Neural cell (in vitro differentiated cells): ENCODE data around the gene SLC25A29. TPM values are rescaled to one million over a fixed set of nuclear protein-coding genes. Genes with fewer than 3 reads are reported as not detected.

Source experiments
- H2AFZ ChIP-seq: fragments of 200-600, 300-800 bp; sonication (generic), shearing (Covaris generic); 2 replicates; pipeline ENCODE4 v1.6.0; 2014; ENCODE audit warnings: low read depth, mild to moderate bottlenecking, antibody characterized with exemption, low read length, moderate library complexity
- H3F3A ChIP-seq: fragments of 200-600 bp; shearing (Covaris generic); 2 replicates; pipeline ENCODE4 v1.6.1; 2016; ENCODE audit warnings: mild to moderate bottlenecking, moderate library complexity, mixed read lengths, antibody characterized with exemption, low read length; ENCODE audit not compliant: insufficient read depth, poor library complexity, severe bottlenecking
- H3K27ac ChIP-seq: fragments of 200-600, 300-800 bp; sonication (generic), shearing (Covaris generic); 2 replicates; pipeline ENCODE4 v1.5.1; 2014; ENCODE audit warnings: mild to moderate bottlenecking, low read length, moderate library complexity
- H3K27me3 ChIP-seq: fragments of 300-800, 200-600 bp; sonication (generic), shearing (Covaris generic); 2 replicates; pipeline ENCODE4 v1.6.0; 2014; ENCODE audit warnings: mild to moderate bottlenecking, low read depth, low read length, moderate library complexity; ENCODE audit not compliant: insufficient read depth
- H3K36me3 ChIP-seq: fragments of 300-800, 200-600 bp; sonication (generic), shearing (Covaris generic); 2 replicates; pipeline ENCODE4 v1.5.1; 2014; ENCODE audit warnings: mild to moderate bottlenecking, antibody characterized with exemption, low read length, moderate library complexity; ENCODE audit not compliant: insufficient read depth
- H3K4me2 ChIP-seq: fragments of 300-800, 200-600 bp; sonication (generic), shearing (Covaris generic); 2 replicates; pipeline ENCODE4 v1.6.0; 2014; ENCODE audit warnings: mild to moderate bottlenecking, low read length
- H3K4me3 ChIP-seq: fragments of 300-800, 200-600 bp; sonication (generic), shearing (Covaris generic); 2 replicates; pipeline ENCODE4 v1.5.1; 2014; ENCODE audit warnings: mild to moderate bottlenecking, low read length, moderate library complexity
- H3K79me2 ChIP-seq: fragments of 200-600 bp; shearing (Covaris generic); replicated peaks from 2 replicates; pipeline ENCODE4 v1.6.0; 2014; ENCODE audit warnings: mild to moderate bottlenecking, low read length, moderate library complexity; ENCODE audit not compliant: insufficient read depth
- H3K9ac ChIP-seq: fragments of 300-800, 200-600 bp; sonication (generic), shearing (Covaris generic); 2 replicates; pipeline ENCODE4 v1.6.1; 2016; ENCODE audit warnings: mild to moderate bottlenecking, low read length, mixed read lengths
- H3K9me2 ChIP-seq: fragments of 200-600 bp; shearing (Covaris generic); 2 replicates; pipeline ENCODE4 v1.6.1; 2016; ENCODE audit warnings: mild to moderate bottlenecking, low read length, mixed read lengths; ENCODE audit not compliant: insufficient read depth
- H3K9me3 ChIP-seq: fragments of 200-600, 300-800 bp; sonication (generic), shearing (Covaris generic); 2 replicates; pipeline ENCODE4 v1.6.1; 2016; ENCODE audit warnings: mild to moderate bottlenecking, mixed run types, low read length, moderate library complexity, mixed read lengths
- H4K20me1 ChIP-seq: fragments of 200-600 bp; shearing (Covaris generic); 2 replicates; pipeline ENCODE4 v1.6.1; 2016; ENCODE audit warnings: mild to moderate bottlenecking, mixed run types; ENCODE audit not compliant: insufficient read depth
- CTCF ChIP-seq: fragments of 450-650 bp; IDR thresholded peaks from 2 replicates; pipeline ENCODE4 v1.5.1; 2014; ENCODE audit warnings: antibody characterized with exemption, mild to moderate bottlenecking, moderate library complexity; ENCODE audit not compliant: poor library complexity, severe bottlenecking
- EP300 ChIP-seq: fragments of 450-650 bp; conservative IDR thresholded peaks from 2 replicates; pipeline ENCODE4 v1.6.1; 2014; ENCODE audit warnings: antibody characterized with exemption, mild to moderate bottlenecking, moderate library complexity; ENCODE audit not compliant: poor library complexity, severe bottlenecking
- EZH2 ChIP-seq: fragments of 200-600, 300-800 bp; shearing (Covaris generic), sonication (generic); IDR thresholded peaks from 2 replicates; pipeline ENCODE4 v1.6.1; 2014; ENCODE audit warnings: antibody characterized with exemption, low read length, borderline replicate concordance, mild to moderate bottlenecking; ENCODE audit not compliant: insufficient read depth, poor library complexity, severe bottlenecking
- MXI1 ChIP-seq: fragments of 450-650 bp; conservative IDR thresholded peaks from 2 replicates; pipeline ENCODE4 v1.6.1; 2014; ENCODE audit warnings: antibody characterized with exemption, mild to moderate bottlenecking; ENCODE audit not compliant: poor library complexity, severe bottlenecking
- POLR2AphosphoS5 ChIP-seq: IDR thresholded peaks from 2 replicates; pipeline ENCODE4 v1.6.1; 2012
- RAD21 ChIP-seq: fragments of 450-650 bp; conservative IDR thresholded peaks from 2 replicates; pipeline ENCODE4 v1.6.1; 2014; ENCODE audit warnings: antibody characterized with exemption, mild to moderate bottlenecking, moderate library complexity
- REST ChIP-seq: IDR thresholded peaks from 2 replicates; pipeline ENCODE4 v1.6.1; 2012; ENCODE audit warnings: borderline replicate concordance
- SMC3 ChIP-seq: fragments of 450-650 bp; conservative IDR thresholded peaks from 2 replicates; pipeline ENCODE4 v1.6.1; 2014; ENCODE audit warnings: antibody characterized with exemption, mild to moderate bottlenecking, moderate library complexity; ENCODE audit not compliant: poor library complexity
- TAF1 ChIP-seq: IDR thresholded peaks from 2 replicates; pipeline ENCODE4 v1.6.1; 2012; ENCODE audit warnings: low read depth
- polyA plus RNA-seq: library from polyadenylated mRNA; depleted of rRNA; stranded (reverse); fragments of >200 nt; gene quantifications from 2 replicates; pipeline ENCODE4 v1.2.3, GENCODE V29; 2014

SLC25A29 gene
- polyA plus RNA-seq, 1 donor from 2014 or later = 447 TPM

GRCh38 chr14:100271247-100271939 is 34.9 kb downstream of the SLC25A29 start:
- Histone ChIP-seq H3F3A (no peaks in the 10 kb centered on the region), H3K36me3 (no peaks in the 10 kb centered on the region), H3K9me3 (no peaks in the 10 kb centered on the region), H2AFZ (no peak overlapping the region), H3K4me2 (no peak overlapping the region), H3K27me3 (no peaks in the 10 kb centered on the region), H3K4me3 (no peak overlapping the region), H3K9me2 (no peaks in the 10 kb centered on the region), H3K27ac (no peak overlapping the region), H3K79me2 (peaks cover 48% of the 10 kb centered on the region), H3K9ac (no peak overlapping the region), H4K20me1 (no peaks in the 10 kb centered on the region)
- TF ChIP-seq RAD21 (no peak), SMC3 (no peak), TAF1 (no peak), EP300 (no peak), REST (no peak)

- Histone ChIP-seq H3F3A (no peaks in the 10 kb centered on the region), H3K4me2 (no peak overlapping the region), H3K27ac (no peak overlapping the region), H3K36me3 (no peaks in the 10 kb centered on the region), H4K20me1 (no peaks in the 10 kb centered on the region), H3K27me3 (no peaks in the 10 kb centered on the region), H3K9me3 (no peaks in the 10 kb centered on the region), H2AFZ (no peak overlapping the region), H3K9ac (no peak overlapping the region), H3K9me2 (no peaks in the 10 kb centered on the region), H3K79me2 (peaks cover 46% of the 10 kb centered on the region), H3K4me3 (no peak overlapping the region)
- TF ChIP-seq RAD21 (no peak), TAF1 (no peak), CTCF (no peak), REST (no peak), MXI1 (no peak), POLR2AphosphoS5 (no peak), EP300 (no peak), SMC3 (no peak), EZH2 (no peak)
These were observed 37.5 kb downstream of the SLC25A29 start for GRCh38 chr14:100268591-100269207.
